Activated CD8-positive, alpha-beta T cell treated with anti-CD3 and anti-CD28 coated beads for 36 hours (primary cell): Measurements from ENCODE around the gene SNX10. TPM values are rescaled to one million over a fixed set of nuclear protein-coding genes. Genes with fewer than 3 reads are reported as not detected.

Experiments
- ATAC-seq: fragments of 200-7000 bp; cut with Tn5 transposase; one replicate; pipeline ENCODE4 v1.10.0; 2021; ENCODE audit warnings: mild to moderate bottlenecking, moderate library complexity
- CTCF ChIA-PET: fragments of 350-600 bp; sonication (Branson Sonifier 250); formaldehyde crosslinking; loops from one replicate; lab custom pipeline; 2021; ENCODE audit warnings: antibody characterized with exemption; lab: Charles Lee
- POLR2A ChIA-PET: fragments of 350-600 bp; sonication (Branson Sonifier 250); formaldehyde crosslinking; loops from one replicate; lab custom pipeline; 2021; ENCODE audit warnings: antibody characterized with exemption; lab: Charles Lee
- DNase-seq: peaks from one replicate; pipeline ENCODE4 v3.0.0-alpha.2; 2020
- H3K27ac Mint-ChIP-seq: one replicate; pipeline ENCODE4 v1.8.0; 2021; ENCODE audit warnings: mild to moderate bottlenecking, mixed read lengths
- H3K27me3 Mint-ChIP-seq: one replicate; pipeline ENCODE4 v1.8.0; 2021; ENCODE audit warnings: mixed read lengths
- H3K36me3 Mint-ChIP-seq: one replicate; pipeline ENCODE4 v1.8.0; 2021; ENCODE audit warnings: low read depth, mixed read lengths
- H3K4me1 Mint-ChIP-seq: one replicate; pipeline ENCODE4 v1.8.0; 2021; ENCODE audit warnings: low read depth, mixed read lengths
- H3K4me3 Mint-ChIP-seq: one replicate; pipeline ENCODE4 v1.8.0; 2021; ENCODE audit warnings: mild to moderate bottlenecking, moderate library complexity, mixed read lengths
- H3K9me3 Mint-ChIP-seq: one replicate; pipeline ENCODE4 v1.8.0; 2021; ENCODE audit warnings: mixed read lengths
- CTCF ChIP-seq: fragments of 200-600 bp; IDR thresholded peaks from one replicate; pipeline ENCODE4 v1.8.0; 2022; ENCODE audit warnings: antibody characterized with exemption, mild to moderate bottlenecking
- intact Hi-C: fragments of 100-400 bp; cut with micrococcal nuclease; formaldehyde crosslinking; loops from one replicate; pipeline ENCODE4 v1.10.0; 2022
- total RNA-seq, 2 experiments: library from RNA; stranded (reverse); gene quantifications; one replicate each; pipeline ENCODE4 v1.2.3, GENCODE V29; 2021

Gene SNX10
- total RNA-seq, 2 experiments from 2014 or later: 47.8 to 51.1 TPM

- intact Hi-C loops: no loop called here
- no peaks in the 10 kb centered on the region for H3K4me1 Mint-ChIP-seq
- H3K36me3 Mint-ChIP-seq: no peaks in the 10 kb centered on the region
- DNase-seq: no peak
- ChIA-PET CTCF (interaction anchor here (1.2 to 2.3 kb wide), 3 partner anchors 10 to 23 kb away, joined by 3 to 12 read pairs (median 6); no protein-coding TSS in a partner anchor), POLR2A (interaction anchor here (1.5 kb wide), 1 partner anchor 13 kb away, joined by 3 read pairs; no protein-coding TSS in a partner anchor)
- TF ChIP-seq CTCF: no peak
- H3K4me3 Mint-ChIP-seq: no peak overlapping the region
- H3K27ac Mint-ChIP-seq: no peak overlapping the region
- H3K27me3 Mint-ChIP-seq: peaks cover 36% of the 10 kb centered on the region
- peak; percentile 34 for ATAC-seq
- no peaks in the 10 kb centered on the region for H3K9me3 Mint-ChIP-seq
Observed at GRCh38 chr7:26388256-26388655, 96.6 kb downstream of the SNX10 start.

- intact Hi-C loops: no loop called here
- H3K9me3 Mint-ChIP-seq: no peaks in the 10 kb centered on the region
- ChIA-PET POLR2A (interaction anchor here (1.1 kb wide), 1 partner anchor 9 kb away, joined by 7 read pairs; no protein-coding TSS in a partner anchor), CTCF (interaction anchor here (0.7 to 2.3 kb wide), 5 partner anchors 13 to 278 kb away, joined by 3 to 12 read pairs (median 3); no protein-coding TSS in a partner anchor)
- H3K4me3 Mint-ChIP-seq: no peak overlapping the region
- no peak for DNase-seq
- H3K36me3 Mint-ChIP-seq: no peaks in the 10 kb centered on the region
- no peak overlapping the region for H3K27ac Mint-ChIP-seq
- no peaks in the 10 kb centered on the region for H3K4me1 Mint-ChIP-seq
- H3K27me3 Mint-ChIP-seq: peaks cover 37% of the 10 kb centered on the region
- no peak for TF ChIP-seq CTCF
- no peak for ATAC-seq
Observed at GRCh38 chr7:26390016-26390415, 98.4 kb downstream of the SNX10 start.

GRCh38 chr7:26393818-26394217, 102.2 kb downstream of the SNX10 start:
- Mint-ChIP-seq H3K36me3 (no peaks in the 10 kb centered on the region), H3K27me3 (peaks cover 41% of the 10 kb centered on the region), H3K27ac (no peak overlapping the region), H3K9me3 (no peaks in the 10 kb centered on the region), H3K4me1 (peaks cover 7% of the 10 kb centered on the region), H3K4me3 (no peak overlapping the region)
- ATAC-seq (no peak), DNase-seq (no peak)
- POLR2A ChIA-PET: no interaction called here
- intact Hi-C loops: no loop called here
- TF ChIP-seq CTCF: no peak
- CTCF ChIA-PET: interaction anchor here (0.9 kb wide), 1 partner anchor 24 kb away, joined by 5 read pairs; no protein-coding TSS in a partner anchor

- TF ChIP-seq CTCF: no peak
- ATAC-seq: no peak
- Mint-ChIP-seq H3K4me1 (peaks cover 14% of the 10 kb centered on the region), H3K27ac (no peak overlapping the region), H3K4me3 (peak overlapping the region; percentile 67), H3K9me3 (no peaks in the 10 kb centered on the region), H3K27me3 (peaks cover 48% of the 10 kb centered on the region), H3K36me3 (no peaks in the 10 kb centered on the region)
- no peak for DNase-seq
- POLR2A ChIA-PET: interaction anchor here (0.6 to 1.1 kb wide), 2 partner anchors 12 to 205 kb away, joined by 3 read pairs; no protein-coding TSS in a partner anchor
- CTCF ChIA-PET: interaction anchor here (1.1 to 4.5 kb wide), 7 partner anchors 9 to 32 kb away, joined by 3 to 26 read pairs (median 5); no protein-coding TSS in a partner anchor
- intact Hi-C loops: no loop called here
Observed at GRCh38 chr7:26397332-26397731, 105.7 kb downstream of the SNX10 start.

GRCh38 chr7:26397796-26398426, 106.2 kb downstream of the SNX10 start:
- H3K36me3 Mint-ChIP-seq: no peaks in the 10 kb centered on the region
- no peaks in the 10 kb centered on the region for H3K9me3 Mint-ChIP-seq
- ChIA-PET POLR2A (interaction anchor here (0.6 to 1.1 kb wide), 2 partner anchors 11 to 205 kb away, joined by 3 read pairs; no protein-coding TSS in a partner anchor), CTCF (interaction anchor here (1.1 to 4.5 kb wide), 7 partner anchors 9 to 33 kb away, joined by 3 to 26 read pairs (median 5); no protein-coding TSS in a partner anchor)
- TF ChIP-seq CTCF: no peak
- peak overlapping the region; percentile 11 for H3K27ac Mint-ChIP-seq
- peaks cover 48% of the 10 kb centered on the region for H3K27me3 Mint-ChIP-seq
- peak; percentile 48 for ATAC-seq
- DNase-seq: no peak
- peak overlapping the region; percentile 67 for H3K4me3 Mint-ChIP-seq
- intact Hi-C loops: no loop called here
- peaks cover 14% of the 10 kb centered on the region for H3K4me1 Mint-ChIP-seq
